Activated naive CD4-positive, alpha-beta T cell treated with anti-CD3 and anti-CD28 coated beads, Interleukin-2, amount 50 U/mL, for 16 hours (primary cell): ENCODE data around the gene SERPINA3.

ENCODE experiments used
- DNase-seq: peaks from one replicate; pipeline ENCODE4 v3.0.0-alpha.2; 2020

The SERPINA3 gene

GRCh38 chr14:94614802-94615201, 2.6 kb downstream of the SERPINA3 start:
- DNase-seq: no peak

- no peak for DNase-seq
Observed at GRCh38 chr14:94615254-94615653, 3.1 kb downstream of the SERPINA3 start.

- DNase-seq: no peak
Observed at GRCh38 chr14:94615823-94616570, 3.8 kb downstream of the SERPINA3 start.

- no peak for DNase-seq
Observed at GRCh38 chr14:94617366-94617941, 5.3 kb downstream of the SERPINA3 start.

GRCh38 chr14:94617988-94618822, 6.0 kb downstream of the SERPINA3 start:
- DNase-seq: no peak

GRCh38 chr14:94619297-94619696, 7.1 kb downstream of the SERPINA3 start:
- DNase-seq: no peak

GRCh38 chr14:94620597-94620996, 8.4 kb downstream of the SERPINA3 start:
- DNase-seq: no peak

GRCh38 chr14:94621358-94622134, 9.4 kb downstream of the SERPINA3 start:
- no peak for DNase-seq

GRCh38 chr14:94622653-94623421, 10.6 kb downstream of the SERPINA3 start:
- DNase-seq: no peak

- DNase-seq: no peak
Observed at GRCh38 chr14:94623422-94623809, 11.2 kb downstream of the SERPINA3 start.

GRCh38 chr14:94623856-94624499, 11.8 kb downstream of the SERPINA3 start:
- DNase-seq: no peak

- DNase-seq: no peak
Observed at GRCh38 chr14:94624537-94625352, 12.6 kb downstream of the SERPINA3 start.

- no peak for DNase-seq
Observed at GRCh38 chr14:94625353-94625635, 13.1 kb downstream of the SERPINA3 start.

- DNase-seq: no peak
Observed at GRCh38 chr14:94628578-94628977, 16.4 kb downstream of the SERPINA3 start.

- no peak for DNase-seq
Observed at GRCh38 chr14:94630396-94630795, 18.2 kb downstream of the SERPINA3 start.

GRCh38 chr14:94631050-94631449, 18.9 kb downstream of the SERPINA3 start:
- no peak for DNase-seq

- DNase-seq: no peak
Observed at GRCh38 chr14:94631536-94632304, 19.5 kb downstream of the SERPINA3 start.

- DNase-seq: no peak
Observed at GRCh38 chr14:94632305-94632590, 20.1 kb downstream of the SERPINA3 start.

- no peak for DNase-seq
Observed at GRCh38 chr14:94633121-94633520, 20.9 kb downstream of the SERPINA3 start.

GRCh38 chr14:94635154-94635553, 23.0 kb downstream of the SERPINA3 start:
- DNase-seq: no peak
